H9 (cell line): ENCODE measurements around the gene NRG3. TPM values are rescaled to one million over a fixed set of nuclear protein-coding genes. Genes with fewer than 3 reads are reported as not detected.

Experiments
- DNase-seq: peaks from one replicate; pipeline ENCODE4 v3.0.0-alpha.2; 2017
- H2AFZ ChIP-seq: one replicate; pipeline ENCODE4 v1.6.1; 2013; ENCODE audit warnings: mild to moderate bottlenecking, low read length, control low read depth, moderate library complexity
- H2AK5ac ChIP-seq: 2 replicates; pipeline ENCODE4 v1.6.1; 2013; ENCODE audit warnings: low read length, control low read depth, mixed read lengths; ENCODE audit not compliant: insufficient read length
- H2BK120ac ChIP-seq: one replicate; pipeline ENCODE4 v1.6.1; 2013; ENCODE audit warnings: low read depth, mild to moderate bottlenecking, low read length, control low read depth, inconsistent platforms; ENCODE audit not compliant: poor library complexity, severe bottlenecking
- H2BK12ac ChIP-seq: 2 replicates; pipeline ENCODE4 v1.6.1; 2013; ENCODE audit warnings: low read length, control low read depth, mixed read lengths, low read depth; ENCODE audit not compliant: insufficient read length
- H2BK15ac ChIP-seq: 2 replicates; pipeline ENCODE4 v1.6.1; 2013; ENCODE audit warnings: low read depth, low read length, control low read depth
- H2BK20ac ChIP-seq: one replicate; pipeline ENCODE4 v1.6.1; 2013; ENCODE audit warnings: low read depth, mild to moderate bottlenecking, low read length, control low read depth, inconsistent platforms; ENCODE audit not compliant: poor library complexity, severe bottlenecking
- H2BK5ac ChIP-seq: 2 replicates; pipeline ENCODE4 v1.6.1; 2013; ENCODE audit warnings: low read length, control low read depth, mixed read lengths; ENCODE audit not compliant: insufficient read length
- H3K14ac ChIP-seq: 2 replicates; pipeline ENCODE4 v1.6.1; 2013; ENCODE audit warnings: low read length, control low read depth; ENCODE audit not compliant: insufficient read depth
- H3K18ac ChIP-seq: 2 replicates; pipeline ENCODE4 v1.6.1; 2013; ENCODE audit warnings: low read depth, mild to moderate bottlenecking, mixed read lengths, low read length, control low read depth; ENCODE audit not compliant: insufficient read length
- H3K23ac ChIP-seq: 2 replicates; pipeline ENCODE4 v1.6.1; 2013; ENCODE audit warnings: low read length, control low read depth, mixed read lengths, low read depth; ENCODE audit not compliant: insufficient read length
- H3K23me2 ChIP-seq: 2 replicates; pipeline ENCODE4 v1.6.1; 2013; ENCODE audit warnings: low read depth, mild to moderate bottlenecking, mixed read lengths, low read length, control low read depth; ENCODE audit not compliant: insufficient read length, poor library complexity, severe bottlenecking
- H3K27ac ChIP-seq: 2 replicates; pipeline ENCODE4 v1.5.1; 2013; ENCODE audit warnings: low read length, control low read depth, mixed read lengths, low read depth; ENCODE audit not compliant: insufficient read length
- H3K27me3 ChIP-seq: 2 replicates; pipeline ENCODE4 v1.6.1; 2013; ENCODE audit warnings: low read length, control low read depth, inconsistent platforms; ENCODE audit not compliant: insufficient read depth
- H3K4ac ChIP-seq: 2 replicates; pipeline ENCODE4 v1.6.1; 2013; ENCODE audit warnings: low read depth, mild to moderate bottlenecking, control low read depth, inconsistent platforms, low read length, moderate library complexity
- H3K4me1 ChIP-seq: 2 replicates; pipeline ENCODE4 v1.6.1; 2013; ENCODE audit warnings: low read length, control low read depth, inconsistent platforms; ENCODE audit not compliant: insufficient read depth
- H3K4me2 ChIP-seq: 2 replicates; pipeline ENCODE4 v1.6.1; 2013; ENCODE audit warnings: low read length, control low read depth, mixed read lengths; ENCODE audit not compliant: insufficient read length, insufficient read depth
- H3K56ac ChIP-seq: 2 replicates; pipeline ENCODE4 v1.6.1; 2013; ENCODE audit warnings: low read depth, mild to moderate bottlenecking, mixed read lengths, low read length, control low read depth; ENCODE audit not compliant: insufficient read length
- H3K79me1 ChIP-seq: 2 replicates; pipeline ENCODE4 v1.6.1; 2013; ENCODE audit warnings: low read depth, mild to moderate bottlenecking, moderate library complexity, low read length, control low read depth, inconsistent platforms; ENCODE audit not compliant: insufficient read depth, poor library complexity, severe bottlenecking
- H3K79me2 ChIP-seq: 2 replicates; pipeline ENCODE4 v1.6.1; 2013; ENCODE audit warnings: low read length, control low read depth, inconsistent platforms; ENCODE audit not compliant: insufficient read depth
- H3K9ac ChIP-seq: 2 replicates; pipeline ENCODE4 v1.6.1; 2013; ENCODE audit warnings: low read length, control low read depth, mixed read lengths; ENCODE audit not compliant: insufficient read length; ENCODE audit errors: extremely low read depth
- H3K9me3 ChIP-seq: one replicate; pipeline ENCODE4 v1.6.1; 2013; ENCODE audit warnings: low read depth, low read length, inconsistent platforms; ENCODE audit not compliant: control insufficient read depth
- H3T11ph ChIP-seq: one replicate; pipeline ENCODE4 v1.6.1; 2013; ENCODE audit warnings: mild to moderate bottlenecking, low read length, control low read depth, inconsistent platforms
- H4K20me1 ChIP-seq: one replicate; pipeline ENCODE4 v1.6.1; 2013; ENCODE audit not compliant: control insufficient read depth, insufficient read length, insufficient read depth
- H4K5ac ChIP-seq: 2 replicates; pipeline ENCODE4 v1.6.1; 2013; ENCODE audit warnings: low read depth, mild to moderate bottlenecking, mixed read lengths, low read length, control low read depth; ENCODE audit not compliant: insufficient read length
- H4K8ac ChIP-seq: replicated peaks from 2 replicates; pipeline ENCODE4 v1.6.1; 2013; ENCODE audit warnings: low read length, control low read depth, mixed read lengths, low read depth; ENCODE audit not compliant: insufficient read length
- H4K91ac ChIP-seq: 2 replicates; pipeline ENCODE4 v1.6.1; 2013; ENCODE audit warnings: low read depth, mild to moderate bottlenecking, moderate library complexity, mixed read lengths, low read length, control low read depth; ENCODE audit not compliant: insufficient read length
- H3K27ac Mint-ChIP-seq, 3 experiments: 2 replicates in 2 of 3; 3 replicates in 1 of 3; pipeline ENCODE4 v1.8.0; 2020 to 2021; ENCODE audit warnings: mixed read lengths in 3 of 3, mild to moderate bottlenecking in 1 of 3, moderate library complexity in 1 of 3
- H3K27me3 Mint-ChIP-seq: 2 replicates; pipeline ENCODE4 v1.8.0; 2021; ENCODE audit warnings: low read depth, mild to moderate bottlenecking, moderate library complexity, mixed read lengths
- H3K36me3 Mint-ChIP-seq, 3 experiments: 2 replicates in 2 of 3; 3 replicates in 1 of 3; pipeline ENCODE4 v1.8.0; 2020 to 2021; ENCODE audit warnings: low read depth in 3 of 3, mixed read lengths in 3 of 3; ENCODE audit not compliant: insufficient read depth in 1 of 3
- H3K4me1 Mint-ChIP-seq, 2 experiments: 2 replicates each; pipeline ENCODE4 v1.8.0; 2020; ENCODE audit warnings: mixed read lengths in 2 of 2
- H3K4me3 Mint-ChIP-seq, 2 experiments: 2 replicates in 1 of 2; 3 replicates in 1 of 2; pipeline ENCODE4 v1.8.0; 2020 to 2021; ENCODE audit warnings: mild to moderate bottlenecking in 2 of 2, mixed read lengths in 2 of 2, moderate library complexity in 1 of 2
- H3K9me3 Mint-ChIP-seq, 2 experiments: 2 replicates in 1 of 2; 3 replicates in 1 of 2; pipeline ENCODE4 v1.8.0; 2020; ENCODE audit warnings: mild to moderate bottlenecking in 2 of 2, mixed read lengths in 2 of 2, moderate library complexity in 1 of 2
- CTCF ChIP-seq: fragments of 200-600 bp; sonication (generic); conservative IDR thresholded peaks from 3 replicates; pipeline ENCODE4 v1.8.0; 2021; ENCODE audit warnings: antibody characterized with exemption, mild to moderate bottlenecking
- WGBS: extraction: QIAGEN DNeasy Blood & Tissue Kit; methylation state at CpG from one replicate; pipeline ENCODE4 v1.1.7; 2013; ENCODE audit warnings: missing lambda C conversion rate, low lambda C conversion rate, mixed read lengths; ENCODE audit not compliant: insufficient read length; ENCODE audit errors: extremely low coverage; 5-methylcytosine and 5-hydroxymethylcytosine counted together
- total RNA-seq: library from RNA; stranded (reverse); gene quantifications from 2 replicates; pipeline ENCODE4 v1.2.1, GENCODE V29; 2021

The NRG3 gene
- total RNA-seq, 1 experiment from 2014 or later, result 1.6 TPM

- H2BK120ac ChIP-seq, result no peak overlapping the region
- H3K4me2 ChIP-seq, result no peak overlapping the region
- no peak overlapping the region for H2AFZ ChIP-seq
- no peak for TF ChIP-seq CTCF
- H3K27me3 ChIP-seq, result no peaks in the 10 kb centered on the region
- no peak overlapping the region for H4K5ac ChIP-seq
- no peaks in the 10 kb centered on the region for H3K79me1 ChIP-seq
- DNase-seq, result no peak
- peaks cover 2 to 3% of the 10 kb centered on the region in 2 experiments; a peak in 3 of 4 replicates for H3K4me1 Mint-ChIP-seq
- H3K27ac Mint-ChIP-seq, result no peak overlapping the region
- no peaks in the 10 kb centered on the region for H3K36me3 Mint-ChIP-seq
- no peaks in the 10 kb centered on the region for H3K4me1 ChIP-seq
- no peak overlapping the region for H4K91ac ChIP-seq
- no peak overlapping the region for H2AK5ac ChIP-seq
- H3T11ph ChIP-seq, result no peak overlapping the region
- no peak overlapping the region for H3K14ac ChIP-seq
- H2BK20ac ChIP-seq, result no peak overlapping the region
- no peak overlapping the region for H3K23ac ChIP-seq
- no peaks in the 10 kb centered on the region for H3K9me3 Mint-ChIP-seq
- no peak overlapping the region for H2BK5ac ChIP-seq
- no peaks in the 10 kb centered on the region for H3K27me3 Mint-ChIP-seq
- no peak overlapping the region for H3K4me3 Mint-ChIP-seq
- no peak overlapping the region for H3K27ac ChIP-seq
- H3K9ac ChIP-seq, result no peak overlapping the region
- no CpG with 5 or more reads among the region's 4 CpGs for WGBS
- H3K9me3 ChIP-seq, result no peaks in the 10 kb centered on the region
- no peaks in the 10 kb centered on the region for H3K79me2 ChIP-seq
- H2BK12ac ChIP-seq, result no peak overlapping the region
- H4K8ac ChIP-seq, result no peak overlapping the region
- no peaks in the 10 kb centered on the region for H3K23me2 ChIP-seq
- no peak overlapping the region for H2BK15ac ChIP-seq
- H4K20me1 ChIP-seq, result no peaks in the 10 kb centered on the region
- H3K56ac ChIP-seq, result no peak overlapping the region
- no peak overlapping the region for H3K4ac ChIP-seq
- H3K18ac ChIP-seq, result no peak overlapping the region
Measured at GRCh38 chr10:82827901-82828300, 952.9 kb downstream of the NRG3 start.
